Pulmonary artery endothelial cell (primary cell): ENCODE results near the gene GNA12. TPM values are rescaled to one million over a fixed set of nuclear protein-coding genes. Genes with fewer than 3 reads are reported as not detected.
"Not testable (repeated sequence)": the region's sequence is repeated elsewhere in the genome, so short reads cannot be mapped to it uniquely, and the experiment has no call there.

Experiments
- DNase-seq: peaks from one replicate; pipeline ENCODE4 v3.0.0-alpha.2; 2011; ENCODE audit warnings: low read depth, low spot score
- total RNA-seq: library from RNA; depleted of rRNA; stranded (reverse); fragments of >200 nt; gene quantifications from 2 replicates; pipeline ENCODE4 v1.2.3, GENCODE V29; 2014

GNA12 gene
- total RNA-seq, 1 donor from 2014 or later: 20.4 TPM

DNA sequence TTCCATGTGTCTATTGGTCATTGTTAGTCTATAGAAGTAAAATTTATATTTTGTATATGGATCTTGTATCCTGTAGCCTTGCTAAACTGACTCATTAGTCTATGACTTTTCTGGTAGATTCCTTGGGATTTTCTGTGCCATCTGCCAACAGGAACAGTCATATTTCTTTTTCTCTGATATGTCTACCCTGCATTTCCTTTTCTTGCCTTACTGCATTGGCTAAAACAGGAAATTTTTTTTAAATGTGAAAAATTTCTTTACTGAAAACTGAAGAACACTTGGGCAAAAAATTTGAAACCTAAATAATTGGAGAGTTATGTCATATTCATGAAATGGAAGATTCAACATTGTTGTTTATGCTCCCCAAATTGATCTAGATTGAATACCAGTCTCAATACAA is 88.6 kb downstream of the GNA12 start:
- DNase-seq: no peak

DNA sequence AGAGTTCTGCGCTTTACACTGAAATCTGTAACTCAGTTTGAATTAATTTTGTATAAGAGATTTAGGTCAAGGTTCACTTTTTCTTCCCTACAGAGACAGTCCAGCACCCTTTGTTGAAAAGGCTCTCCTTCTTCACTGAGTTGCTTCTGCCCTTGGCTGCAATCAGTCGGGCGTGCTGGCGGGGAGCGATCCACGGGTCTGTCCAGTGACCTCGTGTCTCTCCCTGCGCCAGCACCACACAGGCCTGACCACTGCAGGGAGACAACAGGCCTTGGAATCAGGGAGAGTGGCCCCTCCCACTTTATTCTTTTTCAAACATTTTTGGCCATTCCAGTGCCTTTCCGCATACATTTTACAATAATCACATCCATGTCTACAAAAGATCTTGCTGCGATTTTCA is 89.2 kb downstream of the GNA12 start:
- DNase-seq: no peak

DNA sequence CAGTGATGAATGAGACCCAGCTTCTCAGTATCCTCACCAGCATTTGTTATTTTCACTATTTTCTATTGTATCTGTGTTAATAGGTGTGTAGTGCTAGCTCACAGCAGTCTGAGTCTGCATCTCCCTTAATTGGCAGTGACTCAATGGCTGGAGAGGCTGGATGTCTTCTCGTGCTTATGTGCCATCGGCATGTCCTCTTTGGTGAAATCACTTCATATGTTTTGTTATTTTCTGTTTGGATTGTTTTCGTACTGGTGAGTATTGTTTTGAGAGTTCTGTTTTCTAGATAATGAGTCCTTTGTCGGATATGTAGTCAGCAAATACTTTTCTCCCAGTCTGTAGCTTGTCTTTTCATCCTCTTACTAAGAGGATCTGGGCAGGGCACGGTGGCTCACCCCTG is 90.0 kb downstream of the GNA12 start:
- no peak for DNase-seq

DNA sequence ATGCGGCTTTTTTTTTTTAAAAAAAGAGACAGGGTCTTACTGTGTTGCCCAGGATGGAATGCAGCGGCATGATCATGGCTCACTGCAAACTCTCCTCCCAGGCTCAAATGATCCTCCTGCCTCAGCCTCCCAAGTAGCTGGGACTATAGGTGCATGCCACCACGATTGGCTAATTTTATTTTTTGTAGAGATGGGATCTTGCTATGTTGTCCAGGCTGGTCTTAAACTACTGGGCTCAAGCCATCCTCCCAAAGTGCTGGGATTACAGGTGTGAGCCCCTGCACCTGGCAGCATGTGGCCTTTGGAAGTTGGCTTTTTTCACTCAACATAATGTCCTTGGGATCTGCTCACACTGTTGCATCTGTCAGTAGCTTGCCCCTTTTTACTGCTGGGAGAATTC is 91.0 kb downstream of the GNA12 start:
- no peak for DNase-seq

DNA sequence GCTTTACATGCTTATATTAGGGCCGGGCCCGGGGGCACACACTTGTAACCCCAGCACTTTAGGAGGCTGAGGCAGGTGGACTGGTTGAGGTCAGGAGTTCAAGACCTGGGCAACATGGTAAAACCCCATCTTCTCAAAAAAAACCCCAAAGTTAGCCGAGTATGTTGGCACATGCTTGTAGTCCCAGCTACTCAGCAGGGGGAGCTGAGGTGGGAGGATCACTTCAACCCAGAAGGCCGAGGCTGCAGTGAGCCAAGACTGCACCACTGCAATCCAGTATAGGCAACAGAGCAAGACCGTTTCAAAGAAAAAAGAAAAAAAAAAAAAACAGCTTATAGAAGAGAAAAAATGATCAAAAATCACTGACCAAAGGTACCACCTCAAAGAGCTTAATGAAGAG is 93.0 kb downstream of the GNA12 start:
- no peak for DNase-seq

DNA sequence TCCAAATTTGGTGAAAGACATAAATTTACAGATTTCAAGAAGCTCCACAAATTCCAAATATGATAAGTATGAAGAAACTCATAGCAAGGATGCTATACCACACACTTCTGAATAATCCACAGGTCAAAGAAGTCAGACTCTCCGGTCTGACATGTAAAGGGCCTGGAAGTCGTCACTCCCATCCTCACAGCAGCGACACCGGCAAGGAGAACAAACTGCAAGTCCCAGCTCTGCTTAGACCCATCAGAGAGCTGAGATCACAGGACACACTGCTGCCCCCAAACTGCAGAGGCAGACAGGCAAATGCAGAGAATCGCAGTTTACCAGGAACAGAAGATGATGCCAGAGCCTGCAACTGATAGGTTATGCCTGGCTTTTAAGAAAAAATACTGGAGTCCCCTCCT is 94.1 kb downstream of the GNA12 start:
- DNase-seq: no peak

DNA sequence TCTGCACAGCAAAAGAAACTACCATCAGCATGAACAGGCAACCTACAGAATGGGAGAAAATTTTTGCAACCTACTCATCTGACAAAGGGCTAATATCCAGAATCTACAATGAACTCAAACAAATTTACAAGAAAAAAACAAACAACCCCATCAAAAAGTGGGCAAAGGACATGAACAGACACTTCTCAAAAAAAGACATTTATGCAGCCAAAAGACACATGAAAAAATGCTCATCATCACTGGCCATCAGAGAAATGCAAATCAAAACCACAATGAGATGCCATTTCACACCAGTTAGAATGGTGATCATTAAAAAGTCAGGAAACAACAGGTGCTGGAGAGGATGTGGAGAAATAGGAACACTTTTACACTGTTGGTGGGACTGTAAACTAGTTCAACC is 95.4 kb downstream of the GNA12 start:
- DNase-seq: not testable (repeated sequence)

DNA sequence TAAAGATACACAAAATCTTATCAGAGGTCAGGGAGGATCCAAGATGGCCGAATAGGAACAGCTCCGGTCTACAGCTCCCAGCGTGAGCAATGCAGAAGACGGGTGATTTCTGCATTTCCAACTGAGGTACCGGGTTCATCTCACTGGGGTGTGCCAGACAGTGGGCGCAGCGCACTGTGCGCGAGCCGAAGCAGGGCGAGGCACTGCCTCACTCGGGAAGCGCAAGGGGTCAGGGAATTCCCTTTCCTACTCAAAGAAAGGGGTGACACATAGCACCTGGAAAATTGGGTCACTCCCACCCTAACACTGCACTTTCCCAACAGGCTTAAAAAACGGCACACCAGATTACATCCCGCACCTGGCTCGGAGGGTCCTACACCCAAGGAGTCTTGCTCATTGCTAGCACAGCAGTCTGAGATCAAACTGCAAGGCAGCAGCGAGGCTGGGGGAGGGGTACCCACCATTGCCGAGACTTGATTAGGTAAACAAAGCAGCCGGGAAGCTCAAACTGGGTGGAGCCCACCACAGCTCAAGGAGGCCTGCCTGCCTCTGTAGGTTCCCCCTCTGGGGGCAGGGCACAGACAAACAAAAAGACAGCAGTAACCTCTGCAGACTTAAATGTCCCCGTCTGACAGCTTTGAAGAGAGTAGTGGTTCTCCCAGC is 100.5 kb downstream of the GNA12 start:
- DNase-seq: not testable (repeated sequence)

DNA sequence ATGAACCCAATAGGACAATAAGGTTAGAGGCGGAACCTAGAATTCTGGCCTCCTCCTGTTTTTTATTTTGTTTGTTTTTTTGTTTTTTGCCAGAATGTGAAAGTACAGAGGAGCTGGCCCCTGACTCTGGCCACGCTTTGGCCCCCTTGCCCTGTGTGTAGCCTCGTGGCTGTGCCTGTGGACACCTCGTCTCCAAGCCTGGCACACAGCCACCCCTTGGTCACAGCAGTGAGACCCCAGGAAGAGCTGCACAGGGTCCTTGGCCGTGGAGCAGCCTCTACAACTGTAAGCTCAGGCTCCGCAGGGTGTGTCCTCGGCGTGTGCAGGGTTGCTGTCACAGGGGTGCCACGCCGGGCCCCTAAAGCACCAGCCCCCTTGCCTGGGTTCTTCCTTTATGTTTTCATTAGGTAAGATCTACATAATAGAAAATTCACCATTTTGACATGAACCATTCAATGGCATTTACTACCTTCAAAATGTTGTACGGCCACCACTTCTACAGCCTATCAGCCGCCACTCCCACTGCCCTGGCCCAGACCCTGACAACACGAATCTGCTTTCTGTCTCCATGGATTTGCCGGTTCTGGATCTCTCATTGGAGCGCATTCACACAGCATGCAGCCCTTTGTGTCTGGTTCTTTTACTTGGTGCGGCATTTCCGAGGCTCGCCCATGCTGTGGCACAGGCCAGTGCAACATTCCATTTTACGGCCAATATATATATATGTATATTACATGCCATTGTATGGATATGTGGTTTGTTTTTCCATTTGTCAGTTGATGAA is 105.2 kb downstream of the GNA12 start:
- no peak for DNase-seq

DNA sequence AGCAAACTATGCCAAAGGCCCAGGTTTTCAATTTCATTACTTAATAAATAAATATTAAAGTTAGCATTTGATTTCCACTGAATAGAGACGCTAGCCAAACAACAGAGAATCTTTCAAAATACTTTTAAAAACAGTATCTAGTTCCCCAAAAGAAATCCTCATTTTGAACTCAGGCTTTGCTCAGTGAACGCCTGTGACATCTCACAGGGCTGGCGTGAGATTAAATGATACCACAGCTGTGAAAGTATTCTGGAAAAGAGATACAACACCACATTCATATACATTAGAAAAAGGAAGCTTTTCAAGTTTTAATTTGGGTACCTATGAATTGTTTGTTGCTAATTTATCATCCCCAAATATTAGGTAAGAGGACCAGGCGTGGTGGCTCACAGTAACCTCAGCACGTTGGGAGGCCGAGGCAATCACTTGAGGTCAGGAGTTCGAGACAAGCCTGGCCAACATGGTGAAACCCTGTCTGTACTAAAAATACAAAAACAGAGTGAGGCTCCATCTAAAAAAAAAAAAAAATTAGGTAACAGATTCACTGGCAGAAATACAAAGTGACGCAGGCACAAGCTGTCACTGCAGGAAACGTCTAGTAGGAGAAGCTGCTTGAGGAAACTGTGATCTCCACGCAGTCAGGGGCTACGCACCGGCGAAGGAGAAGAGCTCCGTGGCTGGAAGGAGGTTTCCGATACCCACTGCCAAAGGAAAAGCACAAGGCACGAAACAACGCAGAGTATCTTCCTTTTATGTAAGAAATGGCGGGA is 106.2 kb downstream of the GNA12 start:
- no peak for DNase-seq

DNA sequence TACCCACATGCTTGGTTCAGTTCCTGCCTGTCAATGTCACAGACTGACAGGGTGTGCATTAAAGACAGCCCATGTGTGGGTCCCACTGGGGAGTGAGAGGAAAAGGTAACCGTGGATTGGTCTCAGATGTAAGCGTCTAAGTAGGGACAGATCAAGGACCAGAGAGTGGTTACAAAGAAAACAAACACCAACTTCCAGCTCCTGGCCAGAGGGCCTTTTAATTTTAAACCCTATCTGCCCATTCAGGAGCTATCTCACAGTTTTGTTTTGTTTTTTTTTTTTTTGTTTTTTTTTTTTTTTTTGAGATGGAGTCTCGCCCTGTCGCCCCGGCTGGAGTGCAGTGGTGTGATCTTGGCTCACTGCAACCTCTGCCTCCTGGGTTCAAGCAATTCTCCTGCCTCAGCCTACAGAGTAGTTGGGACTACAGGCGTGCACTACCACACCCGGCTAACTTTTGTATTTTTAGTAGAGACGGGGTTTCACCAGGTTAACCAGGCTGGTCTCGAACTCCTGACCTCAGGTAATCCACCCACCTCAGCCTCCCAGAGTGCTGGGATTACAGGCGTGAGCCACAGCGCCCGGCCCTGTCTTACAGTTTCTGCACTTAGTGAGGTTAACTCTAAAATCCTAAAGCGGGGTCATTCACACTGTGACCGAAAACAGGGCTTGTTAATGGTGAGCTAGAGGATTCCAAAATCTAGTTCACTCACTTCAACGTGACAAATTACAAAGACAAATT is 106.9 kb downstream of the GNA12 start:
- not testable (repeated sequence) for DNase-seq

DNA sequence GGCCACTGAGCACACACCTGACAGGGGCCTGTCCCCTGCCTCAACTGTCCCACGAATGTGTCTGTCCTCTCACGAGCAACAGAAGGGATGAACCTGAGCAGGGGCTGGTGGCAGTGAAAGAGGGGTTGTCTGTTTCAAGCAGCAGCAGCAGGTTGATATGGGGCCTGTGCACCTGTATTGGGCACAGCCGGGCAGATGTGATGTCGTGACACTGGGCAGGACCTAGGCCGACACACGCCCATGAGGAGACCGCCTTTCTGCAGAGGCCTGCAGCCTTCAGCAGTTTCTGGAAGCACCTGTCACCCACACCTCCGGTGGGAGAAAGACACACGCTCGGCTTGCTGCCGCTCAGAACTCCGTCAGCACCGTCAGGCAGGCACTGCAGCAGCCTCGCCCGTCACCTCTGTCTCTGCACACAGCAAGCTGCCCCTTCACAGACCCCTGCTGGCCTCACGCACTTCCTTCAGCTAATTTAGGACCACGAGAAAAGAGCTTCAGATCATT is 107.6 kb downstream of the GNA12 start:
- DNase-seq: no peak

DNA sequence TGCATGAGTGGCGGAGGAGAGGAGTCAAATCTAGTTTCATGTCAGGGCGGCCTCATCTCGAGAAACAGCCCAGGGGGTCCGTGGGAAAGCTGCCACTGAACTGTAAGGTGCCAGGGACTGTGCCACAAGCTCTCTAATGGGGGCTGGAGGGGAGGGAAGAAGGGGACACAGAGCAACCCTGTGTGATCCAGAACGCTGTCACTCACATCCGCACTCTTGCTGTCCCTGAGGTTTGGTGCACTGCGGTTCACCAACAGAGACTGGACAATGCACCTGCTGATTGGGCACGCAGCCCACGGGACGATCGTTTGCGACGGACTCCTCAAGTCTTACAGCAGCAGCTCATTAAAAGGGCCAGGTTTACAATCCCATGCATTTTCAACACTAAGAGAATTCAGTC is 108.4 kb downstream of the GNA12 start:
- no peak for DNase-seq

DNA sequence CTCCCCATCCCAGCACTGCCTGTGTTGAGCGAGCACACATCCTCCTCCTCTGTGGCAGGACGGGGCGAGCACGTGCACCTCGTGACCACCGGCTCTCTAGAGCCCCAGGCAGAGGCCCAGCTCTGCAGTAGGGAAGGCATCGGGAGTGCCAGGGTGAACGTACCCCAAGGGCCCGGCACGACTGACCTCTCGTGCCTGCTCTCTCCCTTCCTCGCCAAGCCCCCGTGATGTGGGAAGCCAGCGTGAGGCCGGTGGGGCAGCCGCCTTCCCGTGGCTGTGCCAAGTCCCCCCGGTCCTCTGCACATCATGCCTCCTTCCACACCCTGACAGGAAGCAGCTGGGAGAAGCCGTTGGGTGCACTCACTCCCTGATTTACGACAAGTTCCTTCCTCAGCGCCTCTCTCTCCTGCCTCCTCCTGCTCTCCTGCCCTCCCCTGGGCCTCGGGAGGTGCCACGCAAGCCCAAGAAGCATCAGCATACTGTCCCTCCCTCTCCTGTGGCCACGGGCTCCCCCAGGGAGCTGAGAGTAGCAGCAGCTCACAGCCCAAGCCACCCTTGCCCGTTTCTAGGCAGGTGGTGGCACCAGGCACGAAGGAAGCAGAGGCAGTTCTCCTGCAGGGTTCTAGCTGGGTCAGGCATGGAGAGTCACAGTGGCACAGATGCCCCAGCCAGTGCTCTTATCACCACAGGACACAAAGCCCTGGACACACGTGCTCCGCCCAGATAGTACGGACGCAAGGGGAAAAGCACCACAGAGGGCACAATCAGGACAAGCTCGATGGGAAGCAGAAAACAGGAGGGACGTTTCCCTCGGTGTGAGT is 109.1 kb downstream of the GNA12 start:
- no peak for DNase-seq

DNA sequence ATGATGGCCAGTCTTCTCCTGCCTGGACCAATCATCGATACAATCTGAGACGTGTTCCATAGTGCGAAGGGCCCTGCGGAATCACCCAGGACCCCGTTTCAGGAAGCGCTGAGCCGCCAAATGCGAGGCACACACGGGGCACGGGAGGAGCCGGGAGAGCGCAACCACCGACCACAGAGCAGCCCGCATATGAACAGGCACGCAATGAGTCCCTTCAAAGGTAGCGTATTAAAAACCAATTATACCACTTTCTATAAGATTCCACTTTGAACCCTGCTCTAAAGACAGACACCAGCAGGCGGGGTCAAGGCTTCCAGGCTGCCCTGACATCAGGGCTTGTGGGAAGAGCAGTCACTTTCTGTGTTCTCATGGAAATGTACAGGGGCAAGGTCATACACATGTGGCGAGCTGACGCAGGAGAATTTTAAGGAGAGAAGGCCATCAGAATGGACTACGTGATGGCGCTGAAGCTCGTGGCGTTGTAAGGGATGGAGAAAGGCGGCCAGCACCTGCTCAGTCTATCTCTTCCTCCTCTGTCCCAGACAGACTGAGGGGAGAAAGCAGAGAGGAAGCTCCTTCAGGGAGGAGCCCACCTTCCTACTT is 109.9 kb downstream of the GNA12 start:
- DNase-seq: no peak

DNA sequence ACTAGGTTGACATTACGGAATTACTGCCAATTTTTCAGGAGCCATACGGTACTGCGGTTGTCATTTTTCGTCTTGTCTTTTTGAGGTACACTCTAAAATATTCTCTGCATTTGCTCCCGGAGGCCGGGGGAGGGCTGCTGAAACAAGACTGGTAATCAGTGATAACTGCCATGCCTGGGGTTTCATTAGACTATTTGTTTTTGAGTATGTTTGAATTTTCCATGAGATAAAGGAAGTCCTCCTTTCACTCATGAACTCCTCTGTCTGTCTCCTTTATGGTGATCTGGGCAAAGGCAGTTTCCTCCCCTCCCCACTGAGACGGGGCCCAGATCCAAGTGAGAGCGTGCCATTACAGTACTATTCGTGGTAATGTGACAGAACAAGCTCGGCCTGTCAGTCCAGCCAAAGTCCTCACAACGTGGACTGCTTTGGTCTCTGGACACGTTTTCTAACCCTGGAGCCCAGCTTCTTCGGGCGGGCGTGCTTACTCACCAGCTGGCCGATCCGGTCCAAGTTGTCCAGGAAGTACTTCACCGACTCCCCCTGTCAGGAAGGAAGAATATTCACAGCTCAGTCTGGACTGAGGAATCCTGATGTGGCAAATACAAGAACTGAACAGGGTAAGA is 111.0 kb downstream of the GNA12 start:
- peak; percentile 56 for DNase-seq

DNA sequence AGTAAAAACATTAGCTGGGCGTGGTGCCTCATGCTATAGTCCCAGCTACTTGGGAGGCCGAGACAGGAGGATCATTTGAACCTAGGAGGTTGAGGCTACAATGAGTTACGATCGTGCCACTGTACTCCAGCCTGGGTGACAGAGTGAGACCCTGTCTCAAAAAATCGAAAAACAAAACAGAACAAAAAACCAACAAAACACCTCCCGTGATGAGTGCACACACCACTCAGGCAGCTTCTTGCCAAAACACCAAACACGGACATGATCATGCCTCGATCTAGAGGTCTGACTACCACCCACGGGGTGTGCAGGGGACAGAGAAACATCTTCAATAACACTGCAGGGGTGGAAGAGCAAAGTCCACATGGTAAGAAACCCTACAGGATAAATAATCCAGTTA is 111.7 kb downstream of the GNA12 start:
- no peak for DNase-seq

DNA sequence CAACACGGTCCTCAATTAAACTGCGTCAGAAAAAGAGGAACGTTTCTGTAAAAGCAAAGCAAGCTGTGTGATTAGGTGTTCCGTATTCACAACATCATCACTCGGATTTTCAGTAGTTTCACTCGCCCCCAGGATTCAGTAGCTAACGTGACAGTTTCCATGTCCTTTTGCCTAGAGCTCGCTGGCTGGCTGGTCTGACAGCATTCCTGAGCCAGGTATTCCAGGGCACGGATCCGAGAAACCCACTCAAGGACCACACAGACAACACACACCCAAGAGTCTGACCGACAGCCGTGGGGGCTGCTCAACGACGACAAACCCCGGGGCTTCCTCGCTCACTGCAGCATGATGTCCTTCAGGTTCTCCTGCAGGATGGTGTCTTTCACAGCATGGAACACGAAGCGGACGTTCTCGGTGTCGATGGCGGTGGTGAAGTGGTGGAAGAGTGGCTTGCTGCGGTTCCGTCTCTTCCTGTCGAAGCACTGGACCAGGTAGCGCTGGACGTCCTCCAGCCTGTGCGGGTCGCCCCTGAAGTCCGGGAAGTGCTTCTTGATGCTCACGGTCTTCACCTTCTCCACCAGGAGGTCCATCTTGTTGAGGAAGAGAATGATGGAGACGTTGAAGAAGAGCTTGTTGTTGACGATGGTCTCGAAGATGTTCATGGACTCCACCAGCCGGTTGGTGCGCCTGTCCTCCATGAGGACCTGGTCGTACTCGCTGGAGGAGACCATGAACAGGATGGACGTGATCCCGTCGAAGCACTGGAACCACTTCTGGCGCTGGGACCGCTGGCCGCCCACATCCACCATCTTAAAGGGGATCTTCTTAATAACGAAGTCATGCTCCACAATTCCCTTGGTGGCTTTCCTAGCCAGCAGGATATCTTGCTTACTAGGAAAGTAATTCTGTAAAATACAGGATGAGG is 113.0 kb downstream of the GNA12 start:
- DNase-seq: no peak
